HG03139 (cell line): ENCODE measurements around the gene GNL1.
"Not testable (repeated sequence)": the region's sequence is repeated elsewhere in the genome, so short reads cannot be mapped to it uniquely, and the experiment has no call there.

Source experiments
- ATAC-seq: cut with Tn5 transposase; IDR thresholded peaks from one replicate; pipeline ENCODE4 v1.9.1; 2021; ENCODE audit not compliant: unreplicated experiment

GNL1 gene

DNA sequence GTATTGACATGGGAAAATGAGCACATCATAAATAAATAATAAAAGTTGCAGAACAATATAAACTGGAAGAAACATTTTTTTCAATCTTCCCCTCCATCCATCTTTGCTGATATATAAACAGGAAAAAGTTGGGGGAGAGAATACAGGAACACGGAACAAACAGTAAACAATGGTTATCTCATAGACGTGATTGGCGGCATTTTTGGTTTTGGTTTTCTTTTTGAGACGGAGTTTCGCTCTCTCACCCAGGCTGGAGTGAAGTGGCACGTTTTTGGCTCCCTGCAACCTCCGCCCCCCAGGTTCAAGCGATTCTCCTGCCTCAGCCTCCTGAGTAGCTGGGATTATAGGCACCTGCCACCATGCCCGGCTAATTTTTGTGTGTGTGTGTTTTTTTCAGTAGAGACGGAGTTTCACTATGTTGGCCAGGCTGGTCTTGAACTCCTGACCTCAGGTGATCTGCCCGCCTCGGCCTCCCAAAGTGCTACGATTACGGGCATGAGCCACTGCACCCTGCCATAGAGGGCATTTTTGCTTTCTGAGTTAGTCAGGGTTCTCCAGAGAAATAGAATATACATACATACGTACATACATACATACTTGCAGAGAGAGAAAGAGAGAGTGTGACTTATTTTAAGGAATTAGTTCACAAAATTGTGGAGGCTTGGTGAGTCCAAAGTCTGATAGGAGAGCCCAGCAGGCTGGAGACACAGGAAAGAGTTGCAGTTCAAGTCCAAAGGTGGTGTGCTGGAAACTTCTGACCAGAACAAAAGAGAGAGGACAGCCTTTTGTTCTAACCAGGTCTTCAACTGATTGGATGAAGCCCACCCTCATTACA lies 22.6 kb downstream of the GNL1 start:
- no peak for ATAC-seq

DNA sequence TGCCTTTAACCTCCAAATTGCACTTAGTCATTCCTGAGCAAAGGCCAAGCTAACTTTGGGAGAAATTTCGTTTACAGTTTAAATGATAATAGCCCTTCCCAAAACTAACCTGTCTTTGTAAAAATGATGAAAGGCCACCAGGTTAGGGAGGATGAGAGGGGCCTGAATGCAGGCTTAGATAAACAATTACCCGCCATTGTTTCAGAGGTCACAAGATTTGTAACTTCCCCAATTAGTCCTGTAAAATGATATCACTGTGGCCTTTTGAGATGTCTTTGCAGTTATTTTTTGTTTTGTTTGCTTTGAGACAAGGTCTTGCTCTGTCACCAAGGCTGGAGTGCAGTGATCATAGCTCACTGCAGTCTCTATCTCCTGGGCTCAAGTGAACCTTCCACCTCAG lies 26.3 kb downstream of the GNL1 start:
- ATAC-seq, result no peak

DNA sequence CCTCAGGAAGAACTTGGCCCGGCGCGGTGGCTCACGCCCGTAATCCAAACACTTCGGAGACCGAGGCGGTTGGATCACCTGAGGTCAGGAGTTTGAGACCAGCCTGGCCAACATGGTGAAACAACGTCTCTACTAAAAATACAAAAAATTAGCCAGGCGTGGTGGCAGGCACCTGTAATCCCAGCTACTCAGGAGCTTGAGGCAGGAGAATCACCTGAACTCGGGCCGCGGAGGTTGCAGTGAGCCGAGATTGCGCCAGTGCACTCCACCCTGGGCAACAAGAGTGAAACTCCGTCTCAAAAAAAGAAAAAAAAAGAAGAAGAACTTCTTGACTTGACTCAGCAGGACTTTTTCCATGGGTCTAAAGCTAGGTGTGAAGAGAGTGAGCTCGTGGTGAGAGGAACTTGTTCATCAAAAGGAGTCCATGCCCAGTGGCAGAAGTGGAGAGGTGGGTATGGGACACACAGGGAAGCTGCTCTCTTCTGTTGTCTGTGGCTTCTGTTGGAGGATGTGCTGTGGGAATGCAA lies 26.9 kb downstream of the GNL1 start:
- not testable (repeated sequence) for ATAC-seq

DNA sequence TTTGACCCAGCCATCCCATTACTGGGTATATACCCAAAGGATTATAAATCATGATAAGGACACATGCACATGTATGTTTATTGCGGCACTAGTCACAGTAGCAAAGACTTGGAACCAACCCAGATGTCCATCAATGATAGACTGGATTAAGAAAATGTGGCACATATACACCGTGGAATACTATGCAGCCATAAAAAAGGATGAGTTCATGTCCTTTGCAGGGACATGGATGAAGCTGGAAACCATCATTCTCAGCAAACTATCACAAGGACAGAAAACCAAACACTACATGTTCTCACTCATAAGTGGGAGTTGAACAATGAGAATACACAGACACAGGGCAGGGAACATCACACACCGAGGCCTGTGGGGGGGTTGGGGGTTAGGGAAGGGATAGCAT lies 29.8 kb downstream of the GNL1 start:
- not testable (repeated sequence) for ATAC-seq

DNA sequence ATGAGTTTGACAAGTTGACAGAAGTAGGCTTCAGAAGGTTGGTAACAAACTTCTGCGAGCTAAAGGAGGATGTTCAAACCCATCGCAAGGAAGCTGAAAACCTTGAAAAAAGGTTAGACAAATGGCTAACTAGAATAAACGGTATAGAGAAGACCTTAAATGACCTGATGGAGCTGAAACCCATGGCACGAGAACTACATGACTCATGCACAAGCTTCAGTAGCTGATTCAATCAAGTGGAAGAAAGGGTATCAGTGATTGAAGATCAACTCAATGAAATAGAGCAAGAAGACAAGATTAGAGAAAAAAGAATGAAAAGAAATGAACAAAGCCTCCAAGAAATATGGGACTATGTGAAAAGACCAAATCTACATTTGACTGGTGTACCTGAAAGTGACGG lies 34.3 kb downstream of the GNL1 start:
- ATAC-seq, result not testable (repeated sequence)

DNA sequence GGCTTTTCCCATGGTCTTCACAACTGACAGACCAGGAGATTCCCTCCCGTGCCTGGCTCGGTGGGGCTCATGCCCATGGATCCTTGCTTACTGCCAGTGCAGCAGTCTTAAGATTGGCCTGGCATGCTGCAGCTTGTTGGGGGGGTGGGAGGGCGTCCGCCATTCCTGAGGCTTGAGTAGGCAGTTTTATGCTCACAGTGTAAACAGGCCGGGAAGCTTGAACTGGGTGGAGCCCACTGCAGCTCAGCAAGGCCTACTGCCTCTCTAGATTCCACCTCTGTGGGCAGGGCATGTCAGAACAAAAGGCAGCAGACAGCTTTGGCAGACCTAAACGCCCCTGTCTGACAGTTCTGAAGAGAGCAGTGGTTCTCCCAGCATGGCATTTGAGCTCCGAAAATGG lies 35.2 kb downstream of the GNL1 start:
- ATAC-seq, result not testable (repeated sequence)

DNA sequence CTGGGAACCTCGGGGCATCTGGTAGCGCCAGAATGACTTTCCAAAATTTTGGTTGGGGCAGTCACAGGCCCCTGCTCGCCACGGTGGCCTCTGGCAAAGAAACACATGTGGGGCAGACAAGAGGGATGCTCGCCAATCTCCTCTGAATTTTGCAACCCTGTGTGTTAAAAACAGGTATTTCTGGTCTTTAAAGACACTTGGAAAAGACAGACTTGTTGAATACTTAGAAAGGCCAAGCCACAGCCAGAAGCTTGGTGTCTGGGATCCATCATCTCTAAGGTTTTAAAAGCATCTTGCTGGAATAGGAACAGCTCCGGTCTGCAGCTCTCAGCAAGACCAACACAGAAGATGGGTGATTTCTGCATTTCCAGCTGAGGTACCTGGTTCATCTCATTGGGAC lies 35.8 kb downstream of the GNL1 start:
- no peak for ATAC-seq

DNA sequence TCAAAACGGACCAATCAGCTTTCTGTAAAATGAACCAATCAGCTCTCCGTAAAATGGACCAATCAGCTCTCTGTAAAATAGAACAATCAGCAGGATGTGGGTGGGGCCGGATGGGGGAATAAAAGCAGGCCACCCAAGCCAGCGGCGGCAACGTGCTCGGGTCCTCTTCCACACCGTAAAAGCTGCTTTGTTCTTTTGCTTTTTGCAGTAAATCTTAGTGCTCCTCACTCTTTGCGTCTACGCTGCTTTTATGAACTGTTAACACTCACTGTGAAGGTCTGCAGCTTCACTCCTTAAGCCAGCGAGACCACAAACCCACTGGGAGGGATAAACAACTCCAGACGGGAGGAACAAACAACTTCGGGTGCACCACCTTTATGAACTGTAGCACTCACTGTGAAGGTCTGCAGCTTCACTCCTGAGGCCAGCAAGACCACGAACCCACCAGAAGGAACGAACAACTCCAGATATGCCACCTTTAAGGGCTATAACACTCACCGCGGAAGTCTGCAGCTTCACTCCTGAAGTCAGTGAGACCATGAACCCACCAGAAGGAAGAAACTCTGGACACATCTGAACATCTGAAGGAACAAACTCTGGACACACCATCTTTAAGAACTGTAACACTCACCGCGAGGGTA lies 37.7 kb downstream of the GNL1 start:
- not testable (repeated sequence) for ATAC-seq

DNA sequence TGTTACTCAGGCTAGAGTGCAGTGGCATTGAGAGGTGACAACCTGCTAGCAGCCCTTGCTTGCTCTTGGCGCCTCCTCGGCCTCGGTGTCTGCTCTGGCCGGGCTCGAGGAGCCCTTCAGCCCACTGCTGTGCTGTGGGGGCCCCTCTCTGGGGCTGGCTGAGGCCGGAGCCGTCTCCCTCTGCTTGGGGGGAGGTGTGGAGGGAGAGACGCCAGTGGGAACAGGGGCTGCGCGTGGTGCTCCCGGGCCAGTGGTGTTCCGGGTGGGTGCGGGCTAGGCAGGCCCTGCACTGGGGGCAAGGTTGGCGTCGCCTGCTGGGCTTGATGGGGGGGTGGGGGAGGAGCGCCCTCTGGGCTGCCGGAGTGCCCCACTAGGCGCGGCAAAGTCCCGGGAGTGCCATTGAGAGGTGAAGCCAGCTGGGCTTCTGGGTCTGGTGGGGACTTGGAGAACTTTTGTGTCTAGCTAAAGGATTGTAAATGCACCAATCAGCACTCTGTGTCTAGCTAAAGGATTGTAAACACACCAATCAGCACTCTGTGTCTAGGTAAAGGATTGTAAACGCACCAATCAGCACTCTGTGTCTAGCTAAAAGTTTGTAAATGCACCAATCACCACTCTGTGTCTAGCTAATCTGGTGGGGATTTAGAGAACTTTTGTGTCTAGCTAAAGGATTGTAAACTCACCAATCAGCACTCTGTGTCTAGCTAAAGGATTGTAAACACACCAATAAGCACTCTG lies 38.4 kb downstream of the GNL1 start:
- not testable (repeated sequence) for ATAC-seq

DNA sequence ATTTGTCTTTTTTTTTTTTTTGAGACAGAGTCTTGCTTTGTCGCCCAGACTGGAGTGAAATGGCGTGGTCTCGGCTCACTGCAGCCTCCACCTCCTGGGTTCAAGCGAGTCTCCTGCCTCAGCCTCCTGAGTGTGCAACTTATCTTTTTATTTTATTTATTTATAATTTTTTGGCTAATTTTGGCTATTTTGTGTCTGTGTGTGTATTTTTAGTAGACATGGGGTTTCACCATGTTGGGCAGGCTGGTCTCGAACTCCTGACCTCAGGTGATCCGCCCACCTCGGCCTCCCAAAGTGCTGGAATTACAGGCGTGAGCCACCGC lies 39.6 kb downstream of the GNL1 start:
- ATAC-seq, result not testable (repeated sequence)

DNA sequence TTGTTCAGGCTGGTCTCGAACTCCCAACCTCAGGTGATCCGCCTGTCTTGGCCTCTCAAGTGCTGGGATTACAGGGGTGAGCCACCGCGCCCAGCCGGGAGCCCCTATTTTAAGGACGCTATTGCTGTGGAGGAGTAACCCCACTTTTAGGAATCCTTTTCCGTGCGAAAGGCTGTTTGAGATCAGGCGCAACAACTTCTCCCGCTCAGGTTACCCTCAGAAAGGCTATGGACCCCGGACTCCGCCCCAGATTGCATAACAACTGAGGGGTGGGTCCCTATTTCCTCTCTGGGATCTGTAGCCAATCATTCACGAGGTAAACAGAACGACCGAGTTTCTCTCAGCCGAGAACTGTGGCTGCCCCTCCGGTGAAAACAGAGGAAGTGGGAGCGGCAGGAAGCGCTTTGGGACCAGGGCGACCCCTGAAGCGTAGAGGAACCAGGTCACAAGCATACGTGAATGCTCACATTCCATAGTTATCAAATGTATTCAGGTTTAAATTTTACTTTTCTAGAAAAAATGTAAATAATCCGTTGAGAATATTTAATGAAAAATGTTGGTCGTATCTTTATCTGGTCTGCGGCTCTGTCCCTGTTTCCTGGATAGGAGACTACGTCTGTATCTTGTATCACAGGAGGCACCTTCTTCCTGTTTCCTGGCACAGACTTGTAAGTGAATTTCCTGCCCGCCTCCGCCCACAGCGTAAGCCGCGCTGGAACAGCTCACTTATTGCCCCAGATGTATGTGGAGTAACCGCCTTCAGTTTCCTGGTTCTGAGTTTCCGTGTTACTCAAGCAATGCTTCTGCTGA lies 40.1 kb downstream of the GNL1 start:
- ATAC-seq, result peak; percentile 55

DNA sequence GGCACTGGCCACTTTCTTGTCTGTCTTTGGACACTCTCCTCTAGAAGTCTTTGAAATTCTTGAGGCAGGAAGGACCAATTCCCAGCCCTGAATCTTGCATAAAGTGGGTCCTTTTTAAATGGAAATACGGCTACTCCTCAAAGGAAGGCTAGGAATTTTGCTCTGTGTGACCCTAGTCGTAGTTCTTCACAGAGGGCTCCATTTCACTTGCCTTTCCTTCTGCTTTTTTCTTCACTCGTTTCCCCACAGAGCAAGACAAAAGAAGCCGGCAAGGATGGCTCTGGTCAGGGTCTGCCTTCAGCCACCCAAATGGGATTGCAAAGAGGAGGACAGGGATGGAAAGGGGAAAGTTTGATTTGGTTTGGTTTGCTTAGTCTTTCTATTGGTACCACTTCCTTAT lies 41.2 kb downstream of the GNL1 start:
- ATAC-seq, result no peak

DNA sequence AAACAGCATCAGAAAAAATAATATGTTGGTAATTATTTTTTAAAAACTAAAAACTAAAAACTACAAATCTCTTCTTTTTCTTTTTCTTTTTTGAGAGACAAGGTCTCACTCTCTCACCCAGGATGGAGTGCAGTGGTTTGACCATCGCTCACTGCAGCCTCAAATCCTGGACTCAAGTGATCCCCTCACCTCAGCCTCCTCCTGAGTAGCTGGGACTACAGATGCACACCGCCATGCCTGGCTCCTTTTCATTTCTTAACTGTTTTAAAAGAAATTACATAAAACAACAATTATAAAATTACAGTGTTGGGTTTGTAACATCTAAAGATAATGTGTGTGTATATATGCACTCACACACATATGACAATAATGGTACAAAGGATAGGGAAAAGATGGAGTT lies 42.8 kb downstream of the GNL1 start:
- no peak for ATAC-seq

DNA sequence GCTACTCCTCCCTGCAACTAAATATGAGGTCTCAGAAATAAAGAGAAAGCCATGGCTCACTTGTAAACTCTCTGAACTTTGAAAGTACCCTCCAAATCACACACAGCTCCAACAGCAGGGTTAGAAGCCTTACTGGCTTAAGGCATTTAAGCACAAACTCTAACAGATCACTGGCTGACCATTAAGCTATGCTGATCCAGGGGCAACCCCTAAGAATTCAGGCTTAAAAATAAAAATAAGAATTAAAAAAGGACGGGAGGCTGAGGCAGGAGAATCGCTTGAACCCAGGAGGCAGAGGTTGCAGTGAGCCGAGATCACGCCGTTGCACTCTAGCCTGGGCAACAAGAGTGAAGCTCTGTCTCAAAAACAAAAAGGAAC lies 45.1 kb downstream of the GNL1 start:
- ATAC-seq, result no peak

DNA sequence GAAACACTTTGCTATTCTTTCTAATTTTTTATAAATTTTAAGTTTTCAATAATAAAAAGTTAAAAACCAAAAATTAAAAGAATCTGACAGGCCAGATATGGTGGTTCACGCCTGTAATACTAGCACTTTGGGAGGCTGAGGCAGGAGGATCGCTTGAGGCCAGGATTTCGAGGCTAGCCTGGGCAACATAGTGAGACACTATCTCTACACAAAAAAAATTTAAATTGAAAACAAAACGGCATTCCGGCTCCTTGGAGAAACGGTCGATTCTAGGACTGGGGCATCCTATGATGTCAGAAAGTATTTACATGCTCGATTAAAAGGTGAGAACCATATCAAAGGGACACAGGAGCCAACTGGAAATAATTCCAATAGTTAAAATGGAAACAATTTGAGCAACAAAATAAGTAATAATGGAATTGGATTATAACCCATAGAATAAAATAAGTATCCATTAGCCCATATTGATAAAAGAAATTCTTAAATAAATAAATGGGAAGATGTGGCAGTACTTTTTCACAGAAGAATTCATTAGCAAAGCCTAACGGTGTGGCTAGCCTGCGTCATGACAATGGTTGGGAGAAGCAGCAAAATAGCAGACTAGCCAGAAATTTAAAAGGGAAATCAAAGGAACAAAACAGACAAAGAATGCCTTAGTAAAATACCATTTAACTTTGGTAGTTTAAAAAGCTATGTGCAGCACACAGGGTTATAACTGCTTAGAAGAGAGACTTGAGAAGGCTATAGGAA lies 45.7 kb downstream of the GNL1 start:
- no peak for ATAC-seq

DNA sequence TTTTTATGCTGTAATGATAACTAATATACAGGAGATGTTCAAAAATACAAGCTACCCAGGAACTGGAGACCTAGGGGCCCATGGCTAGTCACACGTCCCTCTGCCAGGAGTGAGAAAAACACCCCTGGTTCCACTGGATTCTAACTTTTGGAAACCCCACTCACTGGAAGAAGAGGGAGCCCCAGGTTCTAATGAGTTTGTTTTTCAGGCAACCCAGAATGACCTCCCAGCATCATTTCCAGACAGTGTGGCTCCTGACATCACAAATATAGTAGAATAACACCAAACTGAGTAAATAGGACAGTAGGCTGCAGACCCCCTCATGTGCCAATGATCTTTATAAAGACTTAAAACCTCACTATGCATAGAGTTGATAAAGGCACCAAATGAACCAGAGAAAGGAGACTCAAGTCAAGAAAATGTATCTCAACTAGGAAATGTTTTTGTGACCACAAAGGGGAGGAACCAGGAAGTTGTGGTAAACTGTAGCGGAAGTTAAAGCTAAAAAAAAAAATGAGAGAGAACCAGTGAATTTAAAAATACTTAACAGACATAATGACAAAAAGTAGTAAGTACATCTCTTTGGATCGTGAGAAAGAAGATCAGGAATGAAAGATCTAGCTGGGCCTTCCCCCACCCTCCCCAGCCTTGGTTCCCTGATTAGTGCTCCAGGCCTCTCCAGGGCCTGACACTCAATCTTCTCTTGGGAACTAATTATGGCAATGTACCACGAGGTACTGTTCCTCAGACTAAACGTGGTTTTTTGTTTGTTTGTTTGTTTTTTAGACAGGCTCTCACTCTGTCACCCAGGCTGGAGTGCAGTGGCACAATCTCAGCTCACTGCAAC lies 47.2 kb downstream of the GNL1 start:
- ATAC-seq, result no peak

DNA sequence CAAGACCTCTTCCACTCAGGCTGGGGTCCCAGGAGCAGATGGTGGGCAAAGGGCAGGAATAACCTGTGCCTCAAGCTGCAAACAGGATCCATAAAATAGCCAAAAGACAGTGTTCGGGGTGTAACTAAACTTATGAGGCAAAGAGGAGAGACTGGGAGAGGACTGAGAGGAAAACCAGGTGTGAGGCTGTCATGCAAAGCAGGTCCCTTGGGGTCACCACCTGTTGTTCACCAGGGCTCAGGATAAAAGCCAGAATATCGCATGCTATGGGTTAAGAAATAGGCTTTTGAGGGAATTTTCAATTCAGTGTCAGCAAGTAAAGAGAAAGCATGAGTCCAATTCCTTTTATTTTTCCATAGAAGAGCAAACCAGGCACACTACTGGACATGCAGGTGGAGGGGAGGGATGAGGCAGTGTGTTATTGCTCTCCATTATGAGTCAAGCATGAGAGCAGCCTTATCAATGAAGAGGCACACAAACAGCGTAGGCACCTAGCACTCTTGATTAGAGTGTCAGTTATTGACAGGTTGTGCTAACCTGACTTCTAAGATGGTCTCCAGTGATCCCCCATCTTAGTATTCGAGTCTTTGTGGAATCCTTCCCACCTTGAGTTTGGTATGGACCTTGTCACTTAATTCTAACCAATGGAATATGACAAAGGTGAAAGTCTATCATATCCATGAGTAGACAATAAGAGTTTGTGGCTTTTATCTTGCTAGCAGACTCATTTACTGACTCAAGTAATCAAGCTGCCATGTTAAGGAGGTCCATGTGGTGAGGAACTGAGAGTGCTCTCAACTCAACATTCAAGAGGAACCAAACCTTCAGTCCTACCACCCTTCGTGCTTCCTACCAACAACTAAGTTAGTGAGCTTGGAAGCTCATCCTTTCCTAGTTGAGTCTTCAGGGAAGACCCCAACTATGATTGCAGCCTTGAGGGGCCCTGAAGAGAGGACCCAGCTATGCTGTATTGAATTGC lies 48.2 kb downstream of the GNL1 start:
- ATAC-seq, result no peak
